Adrenal gland (tissue), 5 donors: ENCODE results near the gene WWC2.

Experiments
- POLR2A ChIP-seq, 2 donors: fragments of 450-650 bp; IDR thresholded peaks; one replicate each; pipeline ENCODE4 v1.6.1; 2017; ENCODE audit warnings: antibody characterized with exemption in 2 of 2, mild to moderate bottlenecking in 2 of 2, moderate library complexity in 1 of 2
- TF ChIP-seq, protein P1 (sequence below), 6 experiments: fragments of 450-650 bp in 4 of 6; fragments of 200-600 bp in 2 of 6; sonication (generic) in 1 of 6; IDR thresholded peaks; 1 replicate in 5 of 6; 2 replicates in 1 of 6; pipeline versions ENCODE4 v1.5.1 to v1.8.0; 2016 to 2021; ENCODE audit warnings: antibody characterized with exemption in 6 of 6, mild to moderate bottlenecking in 2 of 6, moderate library complexity in 1 of 6
- donor health status: DM: no; HTN: no; CAD: no.

DNA sequence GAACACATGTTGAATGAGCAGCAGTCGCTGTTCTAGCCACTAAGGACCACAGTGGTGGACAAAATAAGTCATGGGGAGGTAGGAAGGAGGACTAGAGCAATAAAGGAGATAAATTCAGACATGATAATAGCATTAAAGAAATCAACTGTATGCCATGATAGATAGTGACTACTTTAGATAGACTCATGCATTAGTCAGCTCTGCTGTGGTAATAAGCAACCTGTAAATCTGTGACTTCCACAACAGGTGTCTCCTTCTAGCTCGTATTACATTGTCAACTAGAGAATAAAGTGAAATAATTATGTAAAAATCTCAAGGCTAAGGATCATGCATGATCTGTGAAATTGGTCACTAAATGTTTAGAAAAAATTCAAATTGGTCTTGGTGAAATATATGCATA, 77.9 kb downstream of the WWC2 start:
- no peak for TF ChIP-seq POLR2A (IDR thresholded peaks at IDR 0.05)
- TF ChIP-seq, protein P1, sequence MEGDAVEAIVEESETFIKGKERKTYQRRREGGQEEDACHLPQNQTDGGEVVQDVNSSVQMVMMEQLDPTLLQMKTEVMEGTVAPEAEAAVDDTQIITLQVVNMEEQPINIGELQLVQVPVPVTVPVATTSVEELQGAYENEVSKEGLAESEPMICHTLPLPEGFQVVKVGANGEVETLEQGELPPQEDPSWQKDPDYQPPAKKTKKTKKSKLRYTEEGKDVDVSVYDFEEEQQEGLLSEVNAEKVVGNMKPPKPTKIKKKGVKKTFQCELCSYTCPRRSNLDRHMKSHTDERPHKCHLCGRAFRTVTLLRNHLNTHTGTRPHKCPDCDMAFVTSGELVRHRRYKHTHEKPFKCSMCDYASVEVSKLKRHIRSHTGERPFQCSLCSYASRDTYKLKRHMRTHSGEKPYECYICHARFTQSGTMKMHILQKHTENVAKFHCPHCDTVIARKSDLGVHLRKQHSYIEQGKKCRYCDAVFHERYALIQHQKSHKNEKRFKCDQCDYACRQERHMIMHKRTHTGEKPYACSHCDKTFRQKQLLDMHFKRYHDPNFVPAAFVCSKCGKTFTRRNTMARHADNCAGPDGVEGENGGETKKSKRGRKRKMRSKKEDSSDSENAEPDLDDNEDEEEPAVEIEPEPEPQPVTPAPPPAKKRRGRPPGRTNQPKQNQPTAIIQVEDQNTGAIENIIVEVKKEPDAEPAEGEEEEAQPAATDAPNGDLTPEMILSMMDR (IDR thresholded peaks at IDR 0.05), result no peak
